Measurements from ENCODE around the gene SPINK4.

Gene SPINK4

GRCh38 chr9:33291901-33292300 lies 51.9 kb downstream of the SPINK4 start:
- DNase-seq (ENCODE audit: low read depth), result no peak

- DNase-seq (ENCODE audit: low read depth), result no peak
Observed at GRCh38 chr9:33293782-33294181, 53.8 kb downstream of the SPINK4 start.

GRCh38 chr9:33294670-33295432 lies 54.9 kb downstream of the SPINK4 start:
- DNase-seq (ENCODE audit: low read depth), result no peak

GRCh38 chr9:33295571-33295970 lies 55.6 kb downstream of the SPINK4 start:
- no peak for DNase-seq (ENCODE audit: low read depth)

GRCh38 chr9:33297432-33297831 lies 57.5 kb downstream of the SPINK4 start:
- no peak for DNase-seq (ENCODE audit: low read depth)

Measured in activated T-helper 9 cell treated with anti-CD3 and anti-CD28 coated beads, Interleukin-2, amount 50 U/mL, for 16 hours (primary cell).